Measurements from ENCODE around the gene MARCHF10.

MARCHF10 gene

DNA sequence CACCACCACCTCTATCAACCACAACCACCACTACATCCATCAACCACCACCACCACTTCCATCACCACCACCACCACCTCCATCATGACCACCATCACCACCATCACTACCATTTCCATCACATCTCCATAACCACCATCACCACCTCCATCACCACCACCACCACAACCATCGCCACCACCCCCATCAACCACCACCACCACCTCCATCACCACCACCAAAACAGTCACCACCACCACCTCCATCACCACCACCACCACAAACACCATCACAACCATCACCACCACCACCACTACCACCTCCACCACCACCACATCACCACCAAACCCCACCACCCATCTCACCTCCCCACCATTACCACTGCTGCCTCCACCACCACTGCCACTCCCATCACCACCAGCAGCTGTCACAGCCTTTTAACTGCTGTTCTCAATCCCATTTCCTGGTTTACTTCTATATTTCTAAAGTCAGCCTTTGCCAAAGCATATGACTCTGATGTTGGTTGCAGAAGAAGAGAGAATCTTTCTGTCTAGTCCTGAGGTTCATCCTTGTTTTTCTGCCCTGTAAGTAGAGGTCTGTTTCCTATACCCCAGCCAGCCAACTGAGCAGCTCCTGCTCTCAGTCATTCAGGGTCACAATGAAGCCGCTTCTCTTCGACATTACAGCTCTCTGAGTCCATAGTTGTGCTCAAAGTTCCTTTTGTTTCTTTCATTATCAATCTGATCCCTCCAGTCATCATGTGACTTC, 14.0 kb downstream of the MARCHF10 start:
- TF ChIP-seq, protein P1, sequence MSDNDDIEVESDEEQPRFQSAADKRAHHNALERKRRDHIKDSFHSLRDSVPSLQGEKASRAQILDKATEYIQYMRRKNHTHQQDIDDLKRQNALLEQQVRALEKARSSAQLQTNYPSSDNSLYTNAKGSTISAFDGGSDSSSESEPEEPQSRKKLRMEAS (IDR thresholded peaks at IDR 0.05; ENCODE audit: low read depth, low read length) = no peak
- TF ChIP-seq, protein P2, sequence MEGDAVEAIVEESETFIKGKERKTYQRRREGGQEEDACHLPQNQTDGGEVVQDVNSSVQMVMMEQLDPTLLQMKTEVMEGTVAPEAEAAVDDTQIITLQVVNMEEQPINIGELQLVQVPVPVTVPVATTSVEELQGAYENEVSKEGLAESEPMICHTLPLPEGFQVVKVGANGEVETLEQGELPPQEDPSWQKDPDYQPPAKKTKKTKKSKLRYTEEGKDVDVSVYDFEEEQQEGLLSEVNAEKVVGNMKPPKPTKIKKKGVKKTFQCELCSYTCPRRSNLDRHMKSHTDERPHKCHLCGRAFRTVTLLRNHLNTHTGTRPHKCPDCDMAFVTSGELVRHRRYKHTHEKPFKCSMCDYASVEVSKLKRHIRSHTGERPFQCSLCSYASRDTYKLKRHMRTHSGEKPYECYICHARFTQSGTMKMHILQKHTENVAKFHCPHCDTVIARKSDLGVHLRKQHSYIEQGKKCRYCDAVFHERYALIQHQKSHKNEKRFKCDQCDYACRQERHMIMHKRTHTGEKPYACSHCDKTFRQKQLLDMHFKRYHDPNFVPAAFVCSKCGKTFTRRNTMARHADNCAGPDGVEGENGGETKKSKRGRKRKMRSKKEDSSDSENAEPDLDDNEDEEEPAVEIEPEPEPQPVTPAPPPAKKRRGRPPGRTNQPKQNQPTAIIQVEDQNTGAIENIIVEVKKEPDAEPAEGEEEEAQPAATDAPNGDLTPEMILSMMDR (IDR thresholded peaks at IDR 0.05; ENCODE audit: low read depth, low read length) = no peak
- TF ChIP-seq MYC (IDR thresholded peaks at IDR 0.05; ENCODE audit: low read depth, low read length) = no peak
- no peak for TF ChIP-seq POLR2A (IDR thresholded peaks at IDR 0.05; ENCODE audit: extremely low read depth, insufficient read length)
- no peak for DNase-seq (ENCODE audit: low read depth)
- no peak overlapping the region for H3K4me3 ChIP-seq (ENCODE audit: low read depth, low read length)

DNA sequence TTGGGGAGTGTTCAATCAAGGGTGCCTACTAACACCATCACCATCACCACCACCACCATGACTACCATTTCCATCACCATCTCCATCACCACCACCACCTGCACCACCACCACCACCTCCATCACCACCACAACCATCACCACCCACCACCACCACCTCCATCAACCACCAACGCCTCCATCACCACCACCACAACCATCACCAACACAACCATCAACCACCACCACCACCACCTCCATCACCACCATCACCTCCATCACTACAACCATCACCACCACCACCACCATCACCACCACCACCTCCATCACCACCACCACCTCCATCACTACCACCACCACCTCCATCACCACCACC, 15.7 kb downstream of the MARCHF10 start:
- DNase-seq (ENCODE audit: low read depth) = no peak
- H3K4me3 ChIP-seq (ENCODE audit: low read depth, low read length) = no peak overlapping the region
- TF ChIP-seq, protein P2 (IDR thresholded peaks at IDR 0.05; ENCODE audit: low read depth, low read length) = no peak

DNA sequence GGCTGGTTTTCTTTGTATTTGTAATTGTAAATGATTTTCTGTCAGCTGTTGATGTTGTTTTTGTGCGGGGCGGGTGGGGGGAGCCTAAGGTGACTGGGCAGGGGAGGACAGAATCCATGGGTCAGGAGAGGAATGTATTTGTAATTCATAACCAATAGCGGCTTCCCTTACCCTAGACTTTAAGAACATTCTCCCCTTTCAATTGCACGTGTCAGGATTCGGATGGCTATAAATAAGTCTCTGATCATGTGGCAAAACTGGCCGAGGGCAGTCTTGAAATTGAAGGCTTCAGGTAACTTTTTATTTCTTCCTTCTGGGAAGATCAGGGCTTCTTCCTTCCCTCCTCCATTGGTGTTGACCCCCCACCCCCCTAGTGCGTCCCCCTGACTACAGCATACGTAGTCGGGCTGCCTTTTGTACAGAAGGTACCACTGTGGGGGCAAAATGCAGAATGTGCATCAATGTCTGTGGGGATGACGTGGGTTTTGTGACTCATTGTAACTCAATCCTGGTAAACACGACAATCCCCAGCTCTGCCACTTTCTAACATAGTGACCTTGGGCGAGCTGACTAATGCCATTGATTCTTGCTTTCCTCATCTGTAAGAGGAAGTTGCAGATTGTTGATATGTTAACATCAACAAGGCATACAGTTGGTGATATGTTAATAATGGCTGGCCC, 16.2 kb downstream of the MARCHF10 start:
- H3K4me3 ChIP-seq (ENCODE audit: low read depth, low read length) = no peak overlapping the region
- TF ChIP-seq, protein P1 (IDR thresholded peaks at IDR 0.05; ENCODE audit: low read depth, low read length) = no peak
- DNase-seq (ENCODE audit: low read depth) = peak; percentile 18

DNA sequence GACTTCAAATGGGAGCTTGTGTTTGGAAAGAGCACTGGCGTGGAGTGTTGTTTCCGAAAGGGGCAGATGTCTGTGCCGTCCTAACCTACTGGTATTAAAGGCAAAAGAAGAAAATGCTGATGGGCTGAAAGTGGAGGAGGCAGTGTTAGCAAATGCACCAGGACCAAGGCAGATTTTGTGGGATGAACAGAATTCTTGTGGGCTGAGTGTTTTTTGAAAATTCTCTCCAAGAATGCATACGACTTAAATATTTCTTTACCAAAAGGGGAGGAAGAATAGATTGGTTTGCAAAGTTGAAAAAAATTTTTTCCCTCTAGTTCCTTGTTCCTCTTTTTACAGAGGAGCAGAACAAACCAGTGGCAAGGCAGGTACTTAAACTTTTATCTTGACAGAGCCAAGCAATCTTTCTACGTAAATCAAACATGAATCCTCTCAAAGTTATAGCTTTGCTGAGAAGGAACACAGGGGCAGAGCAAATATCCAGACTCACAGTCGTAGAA, 16.8 kb downstream of the MARCHF10 start:
- no peak overlapping the region for H3K4me3 ChIP-seq (ENCODE audit: low read depth, low read length)
- no peak for DNase-seq (ENCODE audit: low read depth)
- TF ChIP-seq, protein P2 (IDR thresholded peaks at IDR 0.05; ENCODE audit: low read depth, low read length) = no peak
- TF ChIP-seq, protein P1 (IDR thresholded peaks at IDR 0.05; ENCODE audit: low read depth, low read length) = no peak
- no peak for TF ChIP-seq POLR2A (IDR thresholded peaks at IDR 0.05; ENCODE audit: extremely low read depth, insufficient read length)
- TF ChIP-seq MYC (IDR thresholded peaks at IDR 0.05; ENCODE audit: low read depth, low read length) = no peak

DNA sequence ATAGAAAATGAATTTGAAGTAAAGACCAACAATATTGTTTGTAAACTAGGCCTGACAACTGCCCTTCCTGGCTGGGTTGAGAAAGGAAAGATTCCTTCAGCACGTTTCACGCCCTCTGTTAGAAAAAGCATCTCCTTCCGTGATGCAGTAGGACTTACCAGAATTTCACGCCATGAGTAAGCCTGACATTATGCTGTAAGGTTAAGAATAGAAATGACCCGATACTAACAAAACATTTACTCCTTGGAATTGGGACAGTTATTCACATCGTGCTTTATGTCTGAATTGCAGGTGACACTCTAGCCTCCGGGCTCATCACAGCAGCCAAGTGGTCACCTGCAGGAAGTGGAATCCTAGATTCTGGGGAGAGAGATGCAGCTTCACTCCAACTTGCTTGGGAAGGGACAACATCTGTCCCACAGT, 17.5 kb downstream of the MARCHF10 start:
- TF ChIP-seq, protein P2 (IDR thresholded peaks at IDR 0.05; ENCODE audit: low read depth, low read length) = no peak
- TF ChIP-seq POLR2A (IDR thresholded peaks at IDR 0.05; ENCODE audit: extremely low read depth, insufficient read length) = no peak
- DNase-seq (ENCODE audit: low read depth) = no peak
- H3K4me3 ChIP-seq (ENCODE audit: low read depth, low read length) = no peak overlapping the region

DNA sequence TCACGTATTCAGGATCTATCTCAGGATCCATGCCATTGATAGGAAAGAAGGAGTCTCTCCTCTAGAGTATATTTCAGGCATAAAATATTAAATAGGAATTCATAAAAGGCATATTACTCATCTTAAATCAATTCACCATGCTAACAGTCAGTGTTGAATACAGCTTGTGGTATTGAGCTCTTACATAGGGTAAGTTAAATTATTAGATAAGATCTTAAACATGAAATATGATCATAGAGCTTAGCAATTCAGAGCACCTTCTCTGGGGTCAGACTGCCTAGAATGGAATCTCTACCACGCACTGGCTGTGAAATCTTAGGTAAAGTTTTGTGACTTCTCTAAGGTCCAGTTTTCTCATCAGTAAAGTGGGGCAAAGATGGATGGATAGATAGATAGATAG, 20.7 kb downstream of the MARCHF10 start:
- TF ChIP-seq MYC (IDR thresholded peaks at IDR 0.05; ENCODE audit: low read depth, low read length) = no peak
- TF ChIP-seq, protein P2 (IDR thresholded peaks at IDR 0.05; ENCODE audit: low read depth, low read length) = no peak
- TF ChIP-seq POLR2A (IDR thresholded peaks at IDR 0.05; ENCODE audit: extremely low read depth, insufficient read length) = no peak
- TF ChIP-seq, protein P1 (IDR thresholded peaks at IDR 0.05; ENCODE audit: low read depth, low read length) = no peak
- no peak for DNase-seq (ENCODE audit: low read depth)
- no peak overlapping the region for H3K4me3 ChIP-seq (ENCODE audit: low read depth, low read length)

All from NB4 (cell line).